Endometrial microvascular endothelial cells (primary cell): ENCODE results near the gene USP40. TPM values are rescaled to one million over a fixed set of nuclear protein-coding genes. Genes with fewer than 3 reads are reported as not detected.

Experiments
- in situ Hi-C: cut with HindIII; loops from 2 replicates; pipeline ENCODE4 v1.10.0; 2017; ENCODE audit warnings: low sequenced_read_pairs, low pct_unique_long_range_greater_than_20kb; ENCODE audit errors: inconsistent ontology term
- total RNA-seq: library from RNA; depleted of rRNA; stranded (reverse); fragments of >200 nt; gene quantifications from one replicate; pipeline ENCODE4 v1.2.3, GENCODE V29; 2015; ENCODE audit errors: inconsistent ontology term

USP40 gene
- total RNA-seq, 1 donor from 2014 or later = 22.3 TPM

DNA sequence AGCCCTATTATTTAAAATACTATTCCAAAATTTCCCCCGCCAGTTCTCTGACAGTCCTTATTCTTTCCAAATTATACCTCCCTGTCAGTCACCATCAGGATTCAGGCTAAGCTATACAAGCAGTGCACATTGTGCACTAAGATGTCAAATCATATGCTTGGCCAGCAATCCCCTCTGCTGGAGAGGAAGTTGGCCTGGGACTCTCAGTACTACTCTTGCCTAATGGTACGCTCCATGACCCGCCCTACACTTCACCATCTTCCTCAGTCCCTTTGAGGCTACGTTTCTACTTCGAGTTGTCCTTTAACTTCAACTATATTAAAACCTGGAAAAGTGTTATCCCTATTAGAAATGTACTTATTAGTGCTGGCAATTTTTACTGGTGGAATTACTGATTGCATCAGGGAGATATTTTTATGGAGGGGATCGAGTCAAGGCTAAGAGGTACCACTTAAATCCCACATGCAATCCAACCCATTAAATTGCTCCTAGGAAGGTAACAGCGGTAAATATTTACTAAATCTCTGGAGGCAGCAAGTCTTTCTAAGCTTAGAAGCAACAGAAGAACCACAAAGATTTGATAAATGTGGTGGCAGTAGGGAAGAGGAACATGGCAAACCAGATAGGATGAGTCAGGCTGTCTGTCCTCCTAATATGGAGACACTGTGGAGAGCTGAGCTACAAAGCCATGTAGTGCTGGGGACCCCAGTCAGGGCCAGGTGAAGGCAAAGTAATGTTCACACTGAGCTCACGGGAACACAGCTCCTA lies 2.7 kb downstream of the USP40 start:
- in situ Hi-C loops = no loop called here

DNA sequence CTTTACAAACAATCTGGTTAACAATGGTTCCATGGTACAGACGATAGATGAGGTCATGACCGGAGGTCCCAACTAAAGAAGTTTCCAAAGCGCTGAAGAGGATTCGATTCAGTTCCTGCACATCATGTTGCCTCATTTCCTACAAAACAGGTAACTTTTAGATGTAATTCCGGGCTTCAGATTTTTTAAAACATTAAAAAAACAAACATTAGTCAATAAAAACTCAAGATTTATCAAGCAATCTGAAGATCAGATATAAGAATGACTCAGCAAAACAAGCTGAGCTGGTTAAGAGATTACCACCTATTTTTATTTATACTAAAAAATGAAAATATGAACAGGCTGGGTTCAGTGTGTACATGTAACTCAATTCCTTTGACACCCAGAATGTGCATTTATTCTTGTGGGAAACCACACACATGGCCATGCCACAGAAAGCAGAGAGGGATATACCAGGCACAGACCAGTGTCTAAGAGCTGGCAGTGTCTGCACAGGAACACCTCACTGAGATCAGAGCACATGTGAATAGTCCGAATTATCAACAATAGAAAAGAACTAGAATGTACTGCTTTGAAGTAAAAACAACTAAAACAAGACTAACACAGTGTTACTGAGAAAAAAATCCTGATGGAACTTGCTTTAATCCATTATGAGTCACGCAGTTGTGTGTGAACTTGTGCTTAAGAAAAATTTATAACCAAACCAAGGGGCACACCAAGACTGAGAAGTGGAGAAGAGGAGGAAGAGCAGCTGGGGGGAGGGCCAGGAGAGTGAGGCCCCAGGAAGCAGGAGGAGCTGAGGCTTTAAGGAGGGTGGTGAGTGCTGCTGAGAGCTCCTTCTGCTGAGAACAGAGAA lies 9.5 kb downstream of the USP40 start:
- in situ Hi-C loops = no loop called here

GRCh38 chr2:233553366-233553765 lies 13.2 kb downstream of the USP40 start:
- in situ Hi-C loops = no loop called here

GRCh38 chr2:233551491-233551890 lies 15.1 kb downstream of the USP40 start:
- in situ Hi-C loops = no loop called here

DNA sequence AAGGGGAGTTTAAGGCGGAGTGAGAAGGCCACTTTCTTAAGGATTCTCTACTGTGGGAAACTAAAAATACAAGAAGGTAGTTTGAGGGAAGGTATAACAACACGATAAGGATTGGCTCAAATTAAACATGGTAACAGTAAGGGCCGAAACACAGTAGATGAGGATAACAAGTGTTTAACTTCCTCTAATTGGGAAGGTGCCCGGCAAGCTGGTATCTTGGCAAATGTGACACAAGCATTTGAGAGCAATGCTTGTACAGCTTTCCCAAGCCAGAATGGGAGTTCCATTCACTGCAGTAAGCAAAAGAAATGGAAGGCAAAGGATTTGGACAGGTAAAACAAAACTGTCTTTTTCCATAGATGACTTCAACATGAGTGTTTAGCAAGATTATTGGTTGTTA lies 19.8 kb downstream of the USP40 start:
- in situ Hi-C loops = no loop called here

GRCh38 chr2:233546101-233546500 lies 20.5 kb downstream of the USP40 start:
- in situ Hi-C loops = no loop called here

GRCh38 chr2:233544200-233544610 lies 22.4 kb downstream of the USP40 start:
- in situ Hi-C loops = no loop called here

DNA sequence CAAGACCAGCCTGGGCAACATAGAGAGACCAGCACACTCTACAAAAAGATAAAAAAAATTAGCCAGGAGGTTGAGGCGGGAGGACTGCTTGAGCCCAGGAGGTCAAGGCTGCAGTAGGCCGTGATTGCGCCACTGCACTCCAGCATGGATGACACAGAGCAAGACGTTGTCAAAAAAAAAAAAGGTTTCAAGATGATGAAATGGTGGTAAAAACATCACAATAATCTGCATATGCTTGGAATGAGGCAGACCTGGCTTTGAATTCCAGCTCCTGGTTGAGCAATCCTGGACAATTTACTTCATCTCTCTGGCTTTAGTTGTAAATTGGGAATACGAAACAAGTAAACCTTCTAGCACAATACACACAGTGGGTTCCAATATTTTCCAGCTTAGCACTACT lies 24.1 kb downstream of the USP40 start:
- in situ Hi-C loops = no loop called here

GRCh38 chr2:233538741-233539140 lies 27.8 kb downstream of the USP40 start:
- in situ Hi-C loops = no loop called here

GRCh38 chr2:233535271-233535670 lies 31.3 kb downstream of the USP40 start:
- in situ Hi-C loops = no loop called here

DNA sequence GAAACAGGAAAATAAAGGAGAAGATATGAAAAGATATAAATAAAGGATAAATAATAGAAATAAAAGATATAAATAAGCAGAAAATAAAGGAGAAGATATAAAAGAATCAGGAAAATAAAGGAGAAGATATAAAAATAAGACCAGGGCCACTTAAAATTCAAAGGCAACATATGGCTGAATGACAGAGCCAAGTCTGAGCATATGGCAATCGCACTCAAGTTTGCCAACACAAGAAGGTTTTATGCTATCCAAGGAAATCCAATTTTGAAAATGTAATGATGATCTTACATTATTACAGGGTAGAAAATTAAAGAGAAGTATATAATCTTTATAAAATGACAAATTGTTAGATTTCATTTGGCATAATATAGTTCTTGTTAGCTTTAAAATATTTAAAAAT lies 33.6 kb downstream of the USP40 start:
- in situ Hi-C loops = no loop called here

- in situ Hi-C loops = no loop called here
Measured at GRCh38 chr2:233531955-233532354, 34.6 kb downstream of the USP40 start.

DNA sequence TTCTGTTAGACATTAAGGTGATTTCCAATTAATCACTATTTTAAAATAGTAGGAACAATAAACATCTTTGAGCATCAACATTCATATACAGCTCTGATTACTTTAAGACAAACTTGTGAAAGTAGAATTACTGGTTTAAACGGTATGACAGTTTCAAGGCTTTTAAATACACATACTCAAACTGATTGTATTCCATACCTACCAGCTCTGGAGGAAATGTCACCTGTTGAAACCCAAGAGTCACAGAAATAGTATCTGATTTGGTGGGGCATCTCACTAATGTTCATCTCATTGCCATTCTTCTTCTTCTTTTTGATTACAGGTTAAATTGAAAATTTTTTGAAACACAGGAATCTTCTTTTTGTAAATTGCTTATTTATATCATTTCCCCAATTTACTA lies 36.2 kb downstream of the USP40 start:
- in situ Hi-C loops = no loop called here

DNA sequence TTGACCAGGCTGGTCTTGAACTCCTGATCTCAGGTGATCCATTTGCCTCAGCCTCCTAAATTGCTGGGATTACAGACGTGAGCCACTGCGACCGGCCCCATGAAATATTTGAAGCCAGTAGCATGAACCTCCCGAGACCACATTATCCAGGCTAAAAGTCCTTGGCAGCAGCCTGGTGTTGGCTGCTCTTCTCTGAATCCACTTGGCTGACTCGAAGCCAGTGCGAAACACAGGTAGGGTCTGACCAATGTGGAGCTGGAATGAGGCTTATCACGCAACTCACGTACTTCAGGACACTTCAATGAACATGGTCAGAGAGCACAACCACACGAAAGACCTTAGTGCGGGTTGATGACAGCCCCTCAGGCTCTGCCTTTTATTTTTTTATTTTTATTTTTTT lies 38.4 kb downstream of the USP40 start:
- in situ Hi-C loops = no loop called here

DNA sequence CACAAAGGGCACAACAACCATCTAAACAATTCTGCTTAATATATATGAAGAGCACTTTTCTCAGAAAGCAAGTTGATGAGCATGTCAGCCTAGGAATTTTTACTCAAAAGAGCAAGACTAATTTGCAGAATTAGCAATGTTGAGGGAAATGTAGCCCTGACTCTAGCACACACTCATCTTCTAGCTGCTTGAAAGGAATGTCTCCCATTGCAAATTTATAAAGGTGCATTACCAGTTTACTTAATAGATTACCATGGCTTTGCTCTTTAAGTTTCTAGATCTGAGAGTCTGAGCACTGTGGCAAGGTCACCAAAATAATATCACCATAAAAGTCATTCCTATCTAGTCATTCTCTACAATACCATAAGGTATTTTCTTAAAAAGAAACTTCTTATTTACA lies 40.8 kb downstream of the USP40 start:
- in situ Hi-C loops = no loop called here

DNA sequence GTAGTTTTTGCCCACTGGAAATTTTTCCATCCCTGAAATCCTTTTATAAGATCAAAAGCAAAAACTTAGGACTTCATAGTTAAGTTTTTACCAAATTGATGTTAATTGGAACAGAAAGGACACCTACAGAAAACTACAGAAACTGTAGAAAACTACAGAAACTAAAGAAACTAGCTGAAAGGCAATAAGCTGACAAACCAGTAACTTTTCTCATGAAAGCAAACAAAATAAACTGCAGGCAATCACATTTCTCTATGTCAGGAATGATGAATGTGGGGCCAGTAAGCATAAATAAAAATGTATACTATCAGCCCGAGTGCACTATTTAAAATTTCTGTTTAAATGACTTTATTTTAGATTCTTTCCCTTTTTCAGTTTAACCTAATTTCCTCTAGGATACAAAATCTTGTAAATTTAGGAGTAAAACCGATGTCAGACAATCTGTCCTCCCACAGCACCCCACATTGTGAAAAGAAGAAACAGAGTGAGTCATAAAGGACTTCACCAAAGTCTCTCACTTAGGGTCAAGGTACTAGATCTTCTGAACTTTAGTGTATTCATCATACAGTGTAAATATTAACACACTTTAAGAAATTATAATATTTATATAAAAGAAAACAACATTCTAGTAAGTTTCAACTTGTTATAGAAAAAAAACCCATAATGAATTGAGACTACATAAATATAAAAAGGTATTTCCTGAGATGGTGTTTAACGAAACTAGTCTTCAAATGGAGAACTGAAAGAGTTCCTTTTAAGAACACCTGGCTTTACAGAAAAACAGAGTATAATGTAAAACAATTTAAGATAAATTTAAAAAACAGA lies 46.6 kb downstream of the USP40 start:
- in situ Hi-C loops = no loop called here

GRCh38 chr2:233513953-233514655 lies 52.5 kb downstream of the USP40 start:
- in situ Hi-C loops = no loop called here

GRCh38 chr2:233503947-233504637 lies 62.5 kb downstream of the USP40 start:
- in situ Hi-C loops = no loop called here
